K562 (cell line): Measurements from ENCODE around the gene PKD2. TPM values are rescaled to one million over a fixed set of nuclear protein-coding genes. Genes with fewer than 3 reads are reported as not detected.

ENCODE experiments used
- ATAC-seq: fragments of 200-7000 bp; cut with Tn5 transposase; 3 replicates; pipeline ENCODE4 v1.9.1; 2020; ENCODE audit warnings: moderate library complexity
- BruUV-seq: library from RNA; stranded (reverse); fragments of 400-500 nt; replicated peaks from 2 replicates; lab custom pipeline; 2021; lab: Mats Ljungman, UMichigan
- CTCF ChIA-PET: fragments of 300-600 bp; formaldehyde crosslinking; extraction: SDS; loops from one replicate; lab custom pipeline; 2021; ENCODE audit warnings: low intra/inter-chr PET ratio; lab: Yijun Ruan, JAX
- POLR2A ChIA-PET: fragments of 300-600, 350-650 bp; sonication (Branson Sonifier 250); formaldehyde crosslinking; extraction: SDS; loops from one replicate; lab custom pipeline; 2021; ENCODE audit warnings: antibody characterized with exemption, inconsistent platforms; lab: Yijun Ruan, JAX
- DNase-seq, 4 experiments: peaks; one replicate each; pipeline versions ENCODE4 v3.0.0 to v3.0.0-alpha.2; 2011 to 2018; ENCODE audit warnings: low spot score in 3 of 4, mixed read lengths in 3 of 4; ENCODE audit errors: extremely low read depth in 1 of 4
- FAIRE-seq: peaks from 2 replicates; lab custom pipeline; 2011; peaks lifted over from hg19 to GRCh38; lab: Jason Lieb, UNC
- H2AFZ ChIP-seq: 2 replicates; pipeline ENCODE4 v1.6.0; 2011; ENCODE audit warnings: low read depth, low read length, control low read depth, inconsistent platforms
- H3K27ac ChIP-seq: fragments of 200-600 bp; 3 replicates; pipeline ENCODE4 v1.8.0; 2011; ENCODE audit warnings: low read depth, mild to moderate bottlenecking, control low read depth, inconsistent platforms, low read length, moderate library complexity, mixed read lengths; ENCODE audit errors: extremely low read depth
- H3K27me3 ChIP-seq, 2 experiments: fragments of 300-600 bp in 1 of 2; 2 replicates in 1 of 2; 3 replicates in 1 of 2; pipeline versions ENCODE4 v1.6.0 to v1.8.0; 2011; ENCODE audit warnings: inconsistent platforms in 2 of 2, low read length in 2 of 2, mild to moderate bottlenecking in 1 of 2, mixed read lengths in 1 of 2, moderate library complexity in 1 of 2; ENCODE audit not compliant: control insufficient read depth in 2 of 2, insufficient read depth in 2 of 2
- H3K36me3 ChIP-seq: fragments of 300-600 bp; 3 replicates; pipeline ENCODE4 v1.8.0; 2011; ENCODE audit warnings: mild to moderate bottlenecking, low read length, inconsistent platforms; ENCODE audit not compliant: control insufficient read depth, insufficient read depth
- H3K4me1 ChIP-seq, 2 experiments: fragments of 200-600 bp in 1 of 2; replicated peaks in 1 of 2; 2 replicates in 1 of 2; 3 replicates in 1 of 2; pipeline versions ENCODE4 v1.5.1 to v1.8.0; 2011; ENCODE audit warnings: inconsistent platforms in 2 of 2, low read length in 2 of 2, mild to moderate bottlenecking in 1 of 2, mixed read lengths in 1 of 2, moderate library complexity in 1 of 2; ENCODE audit not compliant: control insufficient read depth in 2 of 2, insufficient read depth in 2 of 2
- H3K4me2 ChIP-seq: 2 replicates; pipeline ENCODE4 v1.6.1; 2011; ENCODE audit warnings: low read length, control low read depth, inconsistent platforms, mixed read lengths; ENCODE audit not compliant: insufficient read depth
- H3K4me3 ChIP-seq: fragments of 200-600 bp; sonication (generic), shearing (Covaris generic); 2 replicates; pipeline ENCODE4 v1.5.1; 2016; ENCODE audit warnings: control low read depth, inconsistent platforms
- H3K79me2 ChIP-seq: fragments of 200-600 bp; 3 replicates; pipeline ENCODE4 v1.8.0; 2011; ENCODE audit warnings: low read length, inconsistent platforms; ENCODE audit not compliant: control insufficient read depth, insufficient read depth
- H3K9ac ChIP-seq, 2 experiments: 2 replicates each; pipeline versions ENCODE4 v1.6.0 to v1.6.1; 2011; ENCODE audit warnings: low read depth in 2 of 2, low read length in 2 of 2, control low read depth in 1 of 2, inconsistent platforms in 1 of 2, mild to moderate bottlenecking in 1 of 2, mixed read lengths in 1 of 2; ENCODE audit not compliant: insufficient read depth in 1 of 2
- H3K9me1 ChIP-seq: one replicate; pipeline ENCODE4 v1.6.0; 2011; ENCODE audit warnings: inconsistent platforms, mild to moderate bottlenecking, low read length, moderate library complexity; ENCODE audit not compliant: control insufficient read depth, insufficient read depth
- H3K9me3 ChIP-seq: replicated peaks from 2 replicates; pipeline ENCODE4 v1.5.1; 2011; ENCODE audit warnings: low read depth, low read length, inconsistent platforms; ENCODE audit not compliant: control insufficient read depth, insufficient read depth
- H4K20me1 ChIP-seq: replicated peaks from 2 replicates; pipeline ENCODE4 v1.6.1; 2011; ENCODE audit warnings: low read length, inconsistent platforms, mixed read lengths; ENCODE audit not compliant: control insufficient read depth, insufficient read depth
- CBX2 ChIP-seq: fragments of 200-600 bp; sonication (generic); IDR thresholded peaks from one replicate; pipeline ENCODE4 v1.6.1; 2012; ENCODE audit warnings: mild to moderate bottlenecking, low read length, inconsistent platforms; ENCODE audit not compliant: insufficient read depth, poor library complexity, severe bottlenecking
- CBX3 ChIP-seq, 2 experiments: IDR thresholded peaks; 1 replicate in 1 of 2; 2 replicates in 1 of 2; pipeline ENCODE4 v1.6.1; 2012; ENCODE audit warnings: inconsistent platforms in 2 of 2, low read length in 2 of 2, borderline replicate concordance in 1 of 2, control low read depth in 1 of 2
- FOXP1 ChIP-seq: sonication (generic); formaldehyde crosslinking; IDR thresholded peaks from 2 replicates; pipeline ENCODE4 v1.8.0; 2022; ENCODE audit warnings: mild to moderate bottlenecking, missing genetic modification reagents
- NCOA4 ChIP-seq: fragments of 450-650 bp; IDR thresholded peaks from 2 replicates; pipeline ENCODE4 v1.6.1; 2018; ENCODE audit warnings: mild to moderate bottlenecking; ENCODE audit not compliant: partially characterized antibody
- NR4A1 ChIP-seq, 2 experiments: fragments of 250-450 bp in 1 of 2; fragments of 450-650 bp in 1 of 2; sonication (Bioruptor Pico) in 1 of 2; IDR thresholded peaks; 2 replicates each; pipeline versions ENCODE4 v1.4.0 to v1.6.1; 2016 to 2020; ENCODE audit warnings: mild to moderate bottlenecking in 2 of 2, missing compliant biosample characterization in 1 of 2, missing genetic modification characterization in 1 of 2, moderate library complexity in 1 of 2
- RBM25 ChIP-seq: fragments of 200-400 bp; formaldehyde crosslinking; IDR thresholded peaks from 2 replicates; pipeline ENCODE4 v1.6.1; 2018; ENCODE audit warnings: low read length, low read depth, moderate library complexity; ENCODE audit not compliant: severe bottlenecking
- TARDBP ChIP-seq: fragments of 450-650 bp; IDR thresholded peaks from 2 replicates; pipeline ENCODE4 v1.6.1; 2016
- XRCC4 ChIP-seq: IDR thresholded peaks from one replicate; pipeline ENCODE4 v1.6.1; 2011; ENCODE audit not compliant: insufficient read depth, insufficient read length; ENCODE audit errors: extremely low read depth
- ZNF12 ChIP-seq: sonication (generic); formaldehyde crosslinking; IDR thresholded peaks from 2 replicates; pipeline ENCODE4 v1.4.0; 2020; ENCODE audit warnings: mild to moderate bottlenecking, missing genetic modification reagents
- ZNF75A ChIP-seq: fragments of 450-650 bp; formaldehyde crosslinking; IDR thresholded peaks from 2 replicates; pipeline ENCODE4 v1.4.0; 2020; ENCODE audit warnings: mild to moderate bottlenecking
- whole genome bisulfite sequencing: fragments of 100-300 bp; shearing (Covaris generic); methylation state at CpG from one replicate; pipeline ENCODE4 v1.1.6; 2016; ENCODE audit warnings: low coverage, mixed read lengths; ENCODE audit not compliant: insufficient coverage; ENCODE audit errors: missing lambda C conversion rate; 5-methylcytosine and 5-hydroxymethylcytosine counted together
- in situ Hi-C: fragments of 300-500 bp; cut with MboI; formaldehyde crosslinking; loops from 4 replicates; pipeline ENCODE4 v1.15.0; 2018; ENCODE audit warnings: inconsistent platforms, mixed read lengths
- intact Hi-C: fragments of 100-400 bp; cut with micrococcal nuclease; formaldehyde crosslinking; loops from 2 replicates; pipeline ENCODE4 v1.14.2; 2022
- polyA plus RNA-seq, 8 experiments: library from polyadenylated mRNA; depleted of rRNA in 4 of 8; stranded (reverse) in 5 of 8; unstranded in 3 of 8; fragments of >200 nt; fragmentation: Nextera tagmentation in 2 of 8; fragmentation: Illumina TruSeq in 1 of 8; extraction: Ambion mirVana in 2 of 8; extraction: Trizol in 1 of 8; gene quantifications; 2 replicates each; pipeline versions ENCODE4 v1.2.1 to v1.2.3, GENCODE V29; 2011 to 2014; ENCODE audit warnings: inconsistent platforms in 1 of 8, missing spikeins in 1 of 8
- total RNA-seq, 7 experiments: library from RNA; depleted of rRNA in 6 of 7; stranded (reverse); fragments of >200 nt in 6 of 7; fragmentation: Illumina TruSeq in 2 of 7; extraction: Trizol in 2 of 7; gene quantifications; 2 replicates each; pipeline versions ENCODE4 v1.2.1 to v1.2.3, GENCODE V29; 2011 to 2021; ENCODE audit warnings: low replicate concordance in 1 of 7
- TF ChIP-seq, protein P1 (sequence below): fragments of 450-650 bp; conservative IDR thresholded peaks from 2 replicates; pipeline ENCODE4 v1.6.1; 2016; ENCODE audit warnings: missing genetic modification characterization, low read depth, mild to moderate bottlenecking, missing compliant biosample characterization, moderate library complexity
- TF ChIP-seq, protein P2 (sequence below): fragments of 250-450 bp; sonication (Bioruptor Pico); IDR thresholded peaks from 2 replicates; pipeline ENCODE4 v1.5.0; 2021; ENCODE audit warnings: mild to moderate bottlenecking, moderate library complexity

Gene PKD2
- total and polyA plus RNA-seq, 9 of the 15 experiments (the other 6 are each of a cell fraction or from before 2014, with no cell fraction given): 0.11 to 1.2 (median 0.47) TPM

DNA sequence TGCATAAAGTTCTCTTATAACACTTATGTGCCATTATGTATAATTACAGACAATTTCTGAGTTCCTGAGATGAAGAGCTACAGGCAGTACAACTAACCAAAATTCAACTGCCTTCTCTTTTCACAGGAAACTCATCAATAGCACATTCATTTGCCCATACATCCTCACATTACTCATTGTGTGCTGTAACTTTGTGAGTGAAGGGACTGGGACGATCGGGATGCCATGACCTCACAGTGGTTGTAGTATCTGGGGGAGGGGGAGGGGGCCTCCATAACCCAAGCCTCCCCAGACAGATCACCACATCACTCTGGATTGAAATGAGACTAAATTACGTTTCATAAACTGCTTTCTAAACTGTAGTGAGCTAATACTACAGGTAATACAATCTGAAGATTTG, 90.3 kb downstream of the PKD2 start:
- H3K4me1 ChIP-seq: no peaks in the 10 kb centered on the region
- intact Hi-C loops: no loop called here
- TF ChIP-seq TARDBP (no peak), ZNF75A (CRISPR knock-in tag) (no peak), CBX2 (no peak), ZNF12 (CRISPR knock-in tag) (no peak), NCOA4 (no peak), NR4A1 (CRISPR knock-in tag; IDR thresholded peaks at IDR 0.05) (no peak), NR4A1 (tag; IDR thresholded peaks at IDR 0.05) (no peak), CBX3 (IDR thresholded peaks at IDR 0.05; ENCODE audit: borderline replicate concordance in 1 of 2, low read length in 2 of 2) (no peak), FOXP1 (no peak), RBM25 (no peak), XRCC4 (no peak)
- TF ChIP-seq, protein P1, sequence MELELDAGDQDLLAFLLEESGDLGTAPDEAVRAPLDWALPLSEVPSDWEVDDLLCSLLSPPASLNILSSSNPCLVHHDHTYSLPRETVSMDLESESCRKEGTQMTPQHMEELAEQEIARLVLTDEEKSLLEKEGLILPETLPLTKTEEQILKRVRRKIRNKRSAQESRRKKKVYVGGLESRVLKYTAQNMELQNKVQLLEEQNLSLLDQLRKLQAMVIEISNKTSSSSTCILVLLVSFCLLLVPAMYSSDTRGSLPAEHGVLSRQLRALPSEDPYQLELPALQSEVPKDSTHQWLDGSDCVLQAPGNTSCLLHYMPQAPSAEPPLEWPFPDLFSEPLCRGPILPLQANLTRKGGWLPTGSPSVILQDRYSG (tag): no peak
- TF ChIP-seq, protein P2, sequence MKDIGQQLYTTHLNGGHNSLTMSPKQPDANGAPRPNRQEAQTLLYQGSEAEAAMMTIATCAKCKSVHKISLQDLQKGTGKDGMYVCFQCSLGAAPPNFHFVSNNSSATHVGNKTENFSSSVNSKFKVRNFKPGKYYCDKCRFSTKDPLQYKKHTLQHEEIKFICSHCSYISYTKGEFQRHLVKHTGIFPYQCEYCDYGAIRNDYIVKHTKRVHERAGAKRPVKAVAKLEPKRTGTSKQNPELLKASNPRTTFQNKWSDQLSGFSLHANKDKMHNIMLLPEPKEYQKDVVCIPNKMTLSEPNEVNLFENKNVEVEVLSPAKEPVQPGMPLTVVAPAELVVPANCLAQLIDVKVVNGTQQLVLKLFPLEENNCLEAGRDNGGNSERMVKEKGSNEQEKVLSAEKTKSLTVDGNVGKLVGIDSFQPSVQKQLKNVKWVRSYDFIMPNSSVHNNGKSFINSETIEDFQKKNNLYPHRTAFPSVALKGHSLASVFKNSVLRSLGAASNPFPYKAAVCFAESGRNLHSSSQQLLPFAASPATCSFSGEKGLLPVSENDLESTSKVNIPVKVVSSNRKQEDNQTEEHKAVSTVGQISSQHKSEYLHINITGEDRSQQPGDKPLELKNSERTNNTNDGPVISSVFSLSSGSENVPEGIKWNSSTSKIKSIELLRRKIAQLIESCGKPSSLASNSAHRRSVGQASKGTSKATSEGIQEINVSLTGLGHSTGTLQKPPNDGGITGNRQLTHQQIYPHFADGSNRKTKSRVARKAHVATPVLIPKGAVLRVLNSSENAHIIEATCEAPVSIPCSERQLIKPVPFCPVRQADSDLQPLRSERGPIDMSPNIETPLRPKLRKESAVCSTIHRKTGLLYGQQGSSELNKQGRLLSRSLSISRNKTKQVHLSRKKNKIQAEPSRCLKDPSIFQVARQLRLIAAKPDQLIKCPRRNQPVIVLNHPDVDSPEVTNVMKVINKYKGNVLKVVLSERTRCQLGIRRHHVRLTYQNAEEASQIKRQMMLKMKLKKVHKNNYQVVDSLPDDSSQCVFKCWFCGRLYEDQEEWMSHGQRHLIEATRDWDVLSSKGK (CRISPR knock-in tag): no peak
- H3K36me3 ChIP-seq: no peaks in the 10 kb centered on the region
- H3K9me3 ChIP-seq: no peaks in the 10 kb centered on the region
- H3K9me1 ChIP-seq: no peaks in the 10 kb centered on the region
- no peak overlapping the region for H3K4me2 ChIP-seq
- no peaks in the 10 kb centered on the region for H3K79me2 ChIP-seq
- ChIA-PET CTCF (interaction anchor here (0.7 kb wide), 1 partner anchor 114 kb away, joined by 4 read pairs; no protein-coding TSS in a partner anchor), POLR2A (no interaction called here)
- no peak for FAIRE-seq
- in situ Hi-C loops: no loop called here
- 9% methylated on average over 3 of the region's 3 CpGs for WGBS
- H3K27me3 ChIP-seq: no peaks in the 10 kb centered on the region; a peak in 1 of 5 replicates
- no peak overlapping the region for H3K4me3 ChIP-seq
- no peak overlapping the region for H2AFZ ChIP-seq
- no peaks in the 10 kb centered on the region for H4K20me1 ChIP-seq
- no peak overlapping the region for H3K9ac ChIP-seq
- DNase-seq: no peak
- H3K27ac ChIP-seq: no peak overlapping the region
- no peak for ATAC-seq
- no TSS peak for BruUV-seq
